ENCODE measurements around the gene TMEM143.
A peak's percentile ranks its signal among the peaks of the same experiment; 100 is the strongest.
"Not testable (repeated sequence)": the region's sequence is repeated elsewhere in the genome, so short reads cannot be mapped to it uniquely, and the experiment has no call there.

The TMEM143 gene

DNA sequence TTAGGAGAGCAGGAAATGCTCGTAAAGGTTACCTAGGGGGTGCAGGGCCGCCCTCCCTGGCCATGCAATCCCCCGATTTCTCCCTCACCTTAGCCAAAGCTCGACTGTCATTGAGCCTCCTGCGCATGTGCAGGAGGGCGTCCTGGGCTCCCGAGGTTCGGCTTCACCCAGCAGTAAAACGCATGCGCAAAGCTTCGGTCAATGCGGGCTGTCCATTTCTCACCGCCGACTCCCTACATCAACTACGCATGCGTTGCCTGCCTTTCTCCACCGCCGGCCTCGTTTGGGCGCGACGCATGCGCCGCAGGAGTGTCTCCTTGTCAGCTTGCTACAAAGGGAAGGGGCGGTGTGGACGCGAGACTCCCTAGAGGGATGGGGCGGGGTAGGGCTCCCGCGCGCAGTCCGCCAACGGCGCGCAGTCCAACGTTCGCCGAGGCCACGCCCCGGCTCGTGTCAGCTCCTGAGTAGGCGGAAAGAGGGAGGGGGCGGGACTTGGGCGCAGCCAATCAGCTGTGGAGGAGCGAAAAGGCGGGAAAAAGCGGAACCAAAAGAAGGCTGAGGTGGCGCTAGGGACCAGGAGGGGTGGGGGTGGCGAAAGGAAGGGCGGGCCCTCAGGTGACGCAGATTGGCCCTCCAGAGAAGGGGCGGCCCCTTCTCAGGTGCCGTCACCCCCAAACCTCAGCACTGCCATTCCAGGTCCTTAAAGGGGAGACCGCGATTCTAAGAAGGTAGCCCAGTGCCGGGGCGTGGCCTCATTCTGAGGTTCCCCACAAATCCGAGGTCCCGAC lies at the start of gene TMEM143, which contains the start of gene SYNGR4:
Gene TMEM143 (minus strand): TSS at position 131 of the 788 bp plus-strand sequence. CDS start 20 bp downstream, at position 111.
Gene SYNGR4 (plus strand): TSS at position 558 of the 788 bp plus-strand sequence. CDS start 1,476 bp downstream, outside the sequence.
- peak; percentile 74 for DNase-seq

GRCh38 chr19:48405850-48406249 lies 42.1 kb upstream of the TMEM143 start:
- DNase-seq = no peak

GRCh38 chr19:48405010-48405659 lies 41.4 kb upstream of the TMEM143 start:
- no peak for DNase-seq

- peak; percentile 59 for DNase-seq
Measured at GRCh38 chr19:48403606-48404005, 39.9 kb upstream of the TMEM143 start.

DNA sequence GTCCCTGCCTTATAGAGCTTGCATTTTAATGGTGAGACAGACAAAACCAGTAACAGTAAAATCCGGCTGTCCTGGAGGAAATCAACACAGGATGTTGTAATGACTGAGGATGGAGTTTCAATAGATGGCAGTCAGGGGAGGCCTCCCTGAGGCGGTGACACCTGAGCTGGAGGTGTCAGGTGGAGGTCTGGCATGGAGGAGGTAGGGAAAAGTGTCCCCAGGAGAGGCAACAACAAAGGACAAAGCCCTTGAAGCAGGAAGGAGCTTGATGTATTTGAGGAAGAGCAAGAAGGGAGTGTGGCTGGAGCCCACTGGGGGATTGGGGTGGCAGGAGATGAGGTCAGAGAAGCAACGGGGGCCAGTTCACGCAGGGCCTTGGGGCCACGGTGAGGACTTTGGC lies 37.5 kb upstream of the TMEM143 start:
- no peak for DNase-seq

GRCh38 chr19:48400018-48400742 lies 36.4 kb upstream of the TMEM143 start:
- DNase-seq = peak; percentile 62

DNA sequence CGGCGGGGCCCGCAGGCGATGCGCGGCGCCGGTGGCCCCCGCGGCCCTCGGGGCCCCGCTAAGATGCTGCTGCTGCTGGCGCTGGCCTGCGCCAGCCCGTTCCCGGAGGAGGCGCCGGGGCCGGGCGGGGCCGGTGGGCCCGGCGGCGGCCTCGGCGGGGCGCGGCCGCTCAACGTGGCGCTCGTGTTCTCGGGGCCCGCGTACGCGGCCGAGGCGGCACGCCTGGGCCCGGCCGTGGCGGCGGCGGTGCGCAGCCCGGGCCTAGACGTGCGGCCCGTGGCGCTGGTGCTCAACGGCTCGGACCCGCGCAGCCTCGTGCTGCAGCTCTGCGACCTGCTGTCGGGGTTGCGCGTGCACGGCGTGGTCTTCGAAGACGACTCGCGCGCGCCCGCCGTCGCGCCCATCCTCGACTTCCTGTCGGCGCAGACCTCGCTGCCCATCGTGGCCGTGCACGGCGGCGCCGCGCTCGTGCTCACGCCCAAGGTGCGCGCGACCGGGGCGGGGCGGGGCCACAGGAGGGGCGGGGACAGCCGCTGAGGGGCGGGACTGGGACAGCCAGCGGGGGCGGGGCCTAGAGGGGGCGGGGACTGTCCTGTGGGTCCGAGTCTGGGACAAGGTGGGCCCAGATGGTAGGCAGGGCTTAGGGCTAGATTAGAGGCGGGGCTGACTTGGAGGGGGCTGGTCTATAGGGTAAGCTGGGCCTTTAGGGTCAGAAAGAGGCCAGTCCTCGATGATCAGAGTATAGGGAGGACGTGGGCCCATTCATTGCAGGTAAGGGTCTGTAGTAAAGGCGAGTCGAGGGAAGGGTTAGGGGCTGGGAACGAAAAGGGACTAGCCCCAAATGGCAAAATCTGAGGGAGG lies 34.9 kb upstream of the TMEM143 start:
- peak; percentile 96 for DNase-seq

DNA sequence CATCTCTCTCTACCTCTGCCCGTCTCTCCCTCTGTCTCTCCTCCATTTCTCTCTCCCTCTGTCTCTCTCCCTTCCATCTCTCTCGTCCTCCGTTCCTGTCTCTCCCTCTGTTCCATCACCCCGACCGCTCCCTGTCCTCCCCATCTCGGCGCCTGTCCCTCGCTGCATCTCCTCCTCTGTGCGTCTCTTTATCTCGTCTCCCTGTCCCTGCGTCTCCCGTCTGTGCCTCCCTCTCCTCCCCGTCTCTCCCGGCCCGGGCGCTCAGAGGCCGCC lies 34.3 kb upstream of the TMEM143 start:
- DNase-seq = no peak

DNA sequence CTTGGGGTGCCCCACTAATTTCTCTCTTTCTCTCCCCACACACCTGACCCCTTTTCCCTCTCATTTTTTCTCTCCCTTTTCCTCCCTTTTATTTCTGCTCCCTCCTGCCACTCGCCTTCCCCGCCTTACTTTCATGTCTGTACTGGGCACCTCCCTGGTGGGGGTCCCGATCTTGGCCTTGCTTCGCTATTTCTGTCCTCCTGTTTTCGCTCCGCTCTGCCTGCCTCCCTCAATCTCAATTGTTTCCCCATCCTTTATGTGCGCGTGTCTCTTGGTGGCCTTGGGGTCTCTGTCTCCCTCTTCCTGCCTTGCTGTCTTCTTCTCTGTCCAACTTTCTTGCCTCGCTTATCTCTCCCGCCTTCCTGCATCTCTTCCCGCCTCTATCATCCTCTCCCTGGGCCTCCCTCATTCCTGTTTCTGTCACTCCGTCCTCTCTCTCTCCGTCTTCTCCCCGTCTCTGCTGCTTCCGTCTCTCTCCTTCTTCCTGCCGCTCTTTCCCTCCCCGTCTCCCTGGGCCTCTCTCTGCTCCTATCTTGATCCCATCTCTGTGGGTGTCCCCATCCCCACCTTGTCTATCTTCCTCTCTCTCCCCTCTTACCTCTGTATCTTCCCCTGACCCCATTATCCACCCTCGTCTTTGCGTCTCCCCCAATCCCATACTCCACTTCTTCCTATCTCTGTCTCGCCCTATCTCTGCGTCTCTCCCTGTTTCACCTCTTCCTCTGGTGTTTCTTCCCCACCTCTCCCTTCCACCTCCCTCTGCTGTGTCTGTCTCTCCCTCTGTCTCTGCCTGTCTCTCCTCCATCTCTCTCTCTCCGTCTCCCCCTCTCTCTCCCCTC lies 33.7 kb upstream of the TMEM143 start:
- no peak for DNase-seq

DNA sequence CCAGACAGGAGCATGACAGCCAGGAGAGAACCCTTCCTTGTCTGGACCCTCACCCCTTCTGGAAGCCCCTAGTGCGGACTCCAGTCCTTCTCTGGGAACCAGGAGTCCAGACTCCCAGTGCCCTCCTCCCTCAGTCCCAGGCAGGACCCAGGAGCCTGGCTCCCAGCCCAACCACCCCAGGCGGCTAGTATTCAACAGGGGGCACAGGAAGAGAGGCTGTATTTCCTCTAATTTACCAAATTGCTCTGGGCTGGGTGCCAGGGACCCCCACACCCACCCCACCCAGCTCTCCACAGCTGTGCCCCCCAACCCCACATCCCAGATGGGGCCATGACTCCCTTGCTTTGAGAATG lies 33.1 kb upstream of the TMEM143 start:
- DNase-seq = no peak

GRCh38 chr19:48396016-48396823 lies 32.5 kb upstream of the TMEM143 start:
- DNase-seq = no peak

DNA sequence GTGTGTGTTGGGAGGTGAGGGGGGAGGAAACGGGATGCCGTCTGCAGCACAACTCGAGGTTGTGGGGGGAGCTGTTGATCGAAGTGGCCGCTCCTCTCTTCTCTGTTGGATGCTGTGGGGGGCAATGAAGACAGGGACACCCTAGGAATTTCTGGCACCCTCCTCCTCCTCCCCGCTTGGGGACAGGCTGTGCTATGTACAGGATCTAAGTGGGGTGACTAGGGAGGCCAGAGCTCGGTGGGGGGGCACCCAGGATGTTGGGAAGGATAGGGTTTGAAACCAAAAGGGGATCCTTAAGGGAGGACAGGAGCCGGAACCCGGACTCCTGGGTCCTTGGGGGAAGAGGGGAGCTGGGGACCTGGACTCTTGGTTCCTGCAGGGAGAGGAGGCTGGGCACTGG lies 31.8 kb upstream of the TMEM143 start:
- DNase-seq = no peak

GRCh38 chr19:48395170-48395455 lies 31.4 kb upstream of the TMEM143 start:
- DNase-seq = no peak

DNA sequence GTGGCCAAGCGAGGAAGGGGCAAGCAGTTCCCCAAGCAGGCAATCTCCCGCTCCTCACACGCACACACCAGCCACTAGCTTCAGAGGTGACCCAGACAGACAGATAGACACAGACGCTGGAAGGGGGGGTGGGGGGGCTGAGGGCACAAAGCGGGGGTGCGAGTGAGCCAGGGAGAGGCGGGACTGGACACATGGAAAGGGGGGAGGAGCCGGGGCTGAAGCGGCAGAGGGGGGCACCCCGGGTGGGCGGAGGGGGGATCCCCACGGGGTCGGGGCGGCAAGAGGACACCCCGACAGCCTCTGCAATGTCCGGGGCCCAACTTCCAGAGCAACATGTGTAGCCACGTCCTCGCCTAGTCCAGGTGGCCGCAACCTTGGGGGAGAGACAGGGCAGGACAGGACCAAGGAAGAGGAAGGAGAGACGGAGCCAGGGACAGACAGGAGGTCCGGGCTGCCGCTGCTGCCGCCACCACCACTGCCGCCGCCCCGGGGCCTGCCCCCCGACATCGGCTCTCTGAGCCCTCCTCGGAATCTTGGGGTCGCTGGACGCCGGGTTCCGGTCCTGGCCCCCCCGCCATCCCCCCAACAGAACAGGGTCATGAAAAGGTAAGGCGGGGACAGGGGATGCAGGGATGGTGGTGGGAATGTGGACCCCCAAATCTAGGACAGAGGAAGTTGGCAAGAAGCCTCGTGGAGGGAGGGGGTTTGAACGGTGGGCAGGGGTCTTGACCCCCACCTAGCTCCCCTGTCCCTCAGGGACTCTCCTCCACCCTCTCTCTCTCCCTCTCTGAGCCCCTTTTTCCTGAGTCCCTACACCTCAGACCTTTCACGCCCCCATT lies 30.8 kb upstream of the TMEM143 start:
- DNase-seq = no peak

DNA sequence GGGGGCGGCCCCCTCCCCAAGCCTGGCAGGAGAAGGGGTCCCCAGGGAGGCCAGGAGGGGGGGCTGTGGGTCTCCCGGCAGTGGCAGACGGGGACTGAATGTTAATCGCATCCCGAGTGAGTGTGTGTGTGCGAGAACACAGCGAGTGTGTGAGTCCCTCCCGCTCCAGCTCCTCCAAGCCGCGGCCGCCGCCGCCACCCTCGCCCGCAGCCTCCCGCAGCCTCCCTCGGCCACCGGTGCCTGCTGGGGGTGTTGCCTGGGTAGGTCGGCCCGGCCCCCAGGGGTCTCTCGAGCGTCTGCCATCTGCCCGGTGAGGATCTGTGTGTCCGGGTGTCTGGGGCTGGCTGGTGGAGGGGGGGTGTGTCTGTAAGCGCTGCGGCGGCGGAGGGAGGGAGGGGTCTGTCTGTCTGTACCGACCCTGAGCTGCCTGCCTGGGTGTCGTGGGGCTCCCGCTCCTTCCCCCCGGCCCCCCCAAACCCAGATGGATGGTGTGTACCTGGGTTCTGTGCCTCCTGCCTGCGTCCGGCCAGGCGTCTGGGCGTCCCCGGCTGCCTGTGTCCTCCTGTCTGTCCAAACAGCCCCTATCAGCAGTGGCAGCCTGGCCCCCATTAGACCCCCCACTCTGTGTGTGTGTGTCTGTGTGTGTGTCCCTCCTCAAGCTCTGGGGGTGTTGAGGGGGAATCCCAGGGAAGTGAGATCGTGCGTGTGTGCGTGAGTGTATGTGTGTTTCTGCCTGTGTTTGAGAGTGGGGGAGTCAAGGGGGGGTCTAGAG lies 30.0 kb upstream of the TMEM143 start, which contains the start of gene GRIN2D:
Gene GRIN2D (plus strand): TSS at position 110 of the 772 bp plus-strand sequence. CDS start 4,725 bp downstream, outside the sequence.
- DNase-seq = peak; percentile 42

DNA sequence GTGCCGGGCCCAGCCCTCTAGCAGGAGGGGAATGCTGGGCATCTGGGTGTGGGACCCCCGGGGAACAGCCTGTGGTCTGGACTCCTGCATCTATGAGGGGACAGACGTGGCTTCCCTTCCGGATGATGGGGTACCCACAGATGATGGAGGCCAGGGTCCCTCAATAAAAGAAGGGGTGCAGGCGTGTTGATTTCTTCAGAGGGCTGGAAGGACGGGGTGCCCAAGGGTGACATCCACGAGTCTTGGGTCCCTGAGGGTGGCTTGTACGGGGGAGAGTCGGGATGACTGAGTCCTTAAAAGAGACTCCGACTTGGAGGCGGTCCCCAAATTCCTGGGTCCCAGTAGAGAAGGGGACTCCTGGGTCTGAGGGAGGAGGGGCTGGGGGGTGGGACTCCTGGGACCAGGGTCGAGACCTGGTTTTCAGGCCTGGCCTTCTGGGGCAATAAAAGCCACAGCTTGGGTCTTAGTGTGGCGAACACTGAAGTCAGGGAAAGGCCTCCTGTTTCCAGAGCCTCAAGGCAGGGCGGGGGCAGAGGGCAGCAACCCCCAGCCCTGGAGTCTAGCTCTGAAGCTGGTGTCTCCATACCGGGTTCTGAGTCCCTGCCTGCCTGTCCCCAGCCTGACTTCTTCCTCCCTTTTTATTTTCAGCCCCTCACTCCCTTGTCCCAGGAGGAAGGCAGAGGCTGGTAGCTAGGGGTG lies 29.3 kb upstream of the TMEM143 start:
- DNase-seq = no peak

DNA sequence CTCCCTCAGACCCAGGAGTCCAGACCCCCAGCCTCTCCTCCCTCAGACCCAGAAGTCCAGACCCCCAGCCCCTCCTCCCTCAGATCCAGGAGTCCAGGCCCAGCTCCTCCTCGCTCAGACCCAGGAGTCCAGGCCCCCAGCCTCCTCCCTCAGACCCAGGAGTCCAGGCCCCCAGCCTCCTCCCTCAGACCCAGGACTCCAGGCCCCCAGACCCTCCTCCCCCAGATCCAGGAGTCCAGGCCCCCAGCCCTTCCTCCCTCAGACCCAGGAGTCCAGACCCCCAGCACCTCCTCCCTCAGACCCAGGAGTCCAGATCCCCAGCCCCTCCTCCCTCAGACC lies 28.2 kb upstream of the TMEM143 start:
- DNase-seq = not testable (repeated sequence)

DNA sequence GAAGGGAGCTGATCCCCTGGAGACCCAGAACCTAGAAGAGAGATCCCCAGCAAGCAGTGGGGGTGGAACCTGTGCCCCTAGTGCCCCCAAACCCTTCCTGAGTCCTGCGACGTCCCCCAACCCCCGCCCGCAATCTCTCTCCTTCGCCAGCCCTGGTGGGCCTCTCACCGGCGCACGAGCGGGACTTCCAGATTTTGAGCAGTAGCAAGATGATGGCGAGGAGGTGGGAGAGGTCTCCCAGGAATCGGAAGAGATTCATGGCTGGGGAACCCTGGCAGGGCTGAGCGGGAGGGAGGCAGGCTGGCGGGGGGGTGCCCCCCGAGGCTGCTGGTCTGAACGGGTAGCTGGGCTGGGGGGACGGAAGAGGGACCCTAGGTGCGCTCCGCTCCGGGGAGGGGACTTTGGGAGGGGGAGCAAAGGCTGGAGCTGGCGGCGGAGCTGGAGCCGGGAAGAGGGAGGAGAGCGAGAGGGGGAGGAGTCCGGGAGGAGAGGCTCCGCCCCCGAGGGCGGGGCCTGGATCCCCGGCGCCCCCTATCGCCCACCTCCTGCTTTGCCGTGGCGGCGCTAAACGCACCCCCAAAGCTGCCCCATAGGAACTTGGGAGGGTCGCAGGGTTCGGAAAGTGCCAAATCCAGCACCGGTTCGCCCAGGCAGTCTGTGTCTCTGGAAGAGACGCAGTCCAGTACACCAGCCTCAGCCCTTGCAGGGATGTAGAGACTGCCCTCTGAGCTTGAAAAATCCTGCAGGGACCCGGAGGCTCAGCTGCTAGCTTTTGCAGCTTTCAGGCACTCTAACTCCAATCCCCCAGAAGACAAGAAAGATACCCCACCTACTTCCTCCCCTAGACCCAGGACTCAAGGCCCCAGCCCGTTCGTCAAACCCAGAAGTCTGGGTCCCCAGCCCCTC lies 27.6 kb upstream of the TMEM143 start, which contains the start of gene KDELR1:
Gene KDELR1 (minus strand): TSS at position 452 of the 906 bp plus-strand sequence. CDS start 193 bp downstream, at position 259.
- peak; percentile 66 for DNase-seq
